HepG2 (cell line): ENCODE results near the gene PDE4D. TPM values are rescaled to one million over a fixed set of nuclear protein-coding genes. Genes with fewer than 3 reads are reported as not detected.

ENCODE experiments used
- ATAC-seq: fragments of 200-7000 bp; cut with Tn5 transposase; 3 replicates; pipeline ENCODE4 v1.9.1; 2020; ENCODE audit warnings: mild to moderate bottlenecking, moderate library complexity
- BruUV-seq: library from RNA; stranded (reverse); fragments of 400-500 nt; replicated peaks from 2 replicates; lab custom pipeline; 2021; lab: Mats Ljungman, UMichigan
- CTCF ChIA-PET: fragments of 300-600 bp; formaldehyde crosslinking; extraction: SDS; loops from one replicate; lab custom pipeline; 2021; ENCODE audit warnings: low total read pairs, inconsistent platforms, low intra/inter-chr PET ratio; lab: Yijun Ruan, JAX
- POLR2A ChIA-PET: fragments of 350-600 bp; sonication (Branson Sonifier 250); formaldehyde crosslinking; loops from one replicate; lab custom pipeline; 2020; ENCODE audit warnings: antibody characterized with exemption, inconsistent platforms; lab: Yijun Ruan, JAX
- DNase-seq: peaks from one replicate; pipeline ENCODE4 v3.0.0-alpha.2; 2015; ENCODE audit warnings: low spot score
- FAIRE-seq: peaks from 3 replicates; lab custom pipeline; 2011; peaks lifted over from hg19 to GRCh38; lab: Jason Lieb, UNC
- H2AFZ ChIP-seq: one replicate; pipeline ENCODE4 v1.6.1; 2011; ENCODE audit warnings: low read length, inconsistent platforms
- H3K27ac ChIP-seq: fragments of 300-600 bp; 3 replicates; pipeline ENCODE4 v1.8.0; 2011; ENCODE audit warnings: mixed run types, mild to moderate bottlenecking, mixed read lengths, low read length, inconsistent platforms; ENCODE audit not compliant: insufficient read depth; ENCODE audit errors: extremely low read length
- H3K27me3 ChIP-seq, 2 experiments: fragments of 200-600 bp in 1 of 2; 2 replicates in 1 of 2; 3 replicates in 1 of 2; pipeline versions ENCODE4 v1.6.0 to v1.8.0; 2011; ENCODE audit warnings: low read length in 2 of 2, mild to moderate bottlenecking in 2 of 2, moderate library complexity in 2 of 2, inconsistent platforms in 1 of 2; ENCODE audit not compliant: insufficient read depth in 2 of 2, control insufficient read depth in 1 of 2
- H3K36me3 ChIP-seq, 2 experiments: fragments of 200-600 bp in 1 of 2; replicated peaks in 1 of 2; 2 replicates in 1 of 2; 3 replicates in 1 of 2; pipeline versions ENCODE4 v1.5.1 to v1.8.0; 2011; ENCODE audit warnings: low read length in 2 of 2, inconsistent platforms in 1 of 2; ENCODE audit not compliant: insufficient read depth in 2 of 2, control insufficient read depth in 1 of 2
- H3K4me1 ChIP-seq: 2 replicates; pipeline ENCODE4 v1.5.1; 2012; ENCODE audit warnings: low read length, inconsistent platforms; ENCODE audit not compliant: insufficient read depth
- H3K4me2 ChIP-seq: 2 replicates; pipeline ENCODE4 v1.6.0; 2011; ENCODE audit warnings: low read depth, low read length, inconsistent platforms
- H3K4me3 ChIP-seq, 3 experiments: fragments of 200-600 bp in 1 of 3; sonication (generic), shearing (Covaris generic) in 1 of 3; replicated peaks in 1 of 3; 2 replicates each; pipeline ENCODE4 v1.5.1; 2011 to 2016; ENCODE audit warnings: low read length in 3 of 3, inconsistent platforms in 2 of 3, low read depth in 2 of 3, mild to moderate bottlenecking in 2 of 3, control low read depth in 1 of 3, mixed read lengths in 1 of 3; ENCODE audit not compliant: insufficient read depth in 1 of 3
- H3K79me2 ChIP-seq: one replicate; pipeline ENCODE4 v1.6.1; 2011; ENCODE audit warnings: low read length, inconsistent platforms; ENCODE audit not compliant: insufficient read depth
- H3K9ac ChIP-seq: 2 replicates; pipeline ENCODE4 v1.6.0; 2011; ENCODE audit warnings: mild to moderate bottlenecking, low read depth, low read length, inconsistent platforms; ENCODE audit not compliant: insufficient read depth
- H3K9me3 ChIP-seq: 2 replicates; pipeline ENCODE4 v1.5.1; 2012; ENCODE audit warnings: mild to moderate bottlenecking, low read length
- H4K20me1 ChIP-seq: 2 replicates; pipeline ENCODE4 v1.6.0; 2011; ENCODE audit warnings: inconsistent platforms, mild to moderate bottlenecking, low read length, moderate library complexity; ENCODE audit not compliant: insufficient read depth
- ATF7-NPFF ChIP-seq: sonication (generic); formaldehyde crosslinking; IDR thresholded peaks from 2 replicates; pipeline ENCODE4 v1.8.1; 2023; ENCODE audit warnings: mild to moderate bottlenecking, low read depth, missing genetic modification reagents, moderate library complexity
- FOSL1 ChIP-seq: sonication (generic); formaldehyde crosslinking; IDR thresholded peaks from 2 replicates; pipeline ENCODE4 v1.9.0; 2021; ENCODE audit warnings: missing genetic modification reagents, borderline replicate concordance
- FOXO1 ChIP-seq: sonication (generic); formaldehyde crosslinking; IDR thresholded peaks from 2 replicates; pipeline ENCODE4 v1.4.0; 2020; ENCODE audit warnings: missing genetic modification reagents
- HINFP ChIP-seq: sonication (generic); formaldehyde crosslinking; IDR thresholded peaks from 2 replicates; pipeline ENCODE4 v1.4.0; 2020; ENCODE audit warnings: low read depth, mild to moderate bottlenecking, missing genetic modification reagents
- MXD3 ChIP-seq: IDR thresholded peaks from 2 replicates; pipeline ENCODE4 v1.6.1; 2016; ENCODE audit warnings: mild to moderate bottlenecking, missing biosample characterization, missing genetic modification reagents
- PBX2 ChIP-seq: IDR thresholded peaks from 2 replicates; pipeline ENCODE4 v1.6.1; 2016; ENCODE audit warnings: control low read depth
- REL ChIP-seq: sonication (generic); formaldehyde crosslinking; conservative IDR thresholded peaks from 2 replicates; pipeline ENCODE4 v1.8.0; 2022; ENCODE audit warnings: mild to moderate bottlenecking, missing genetic modification reagents, moderate library complexity
- ZMYM3 ChIP-seq: sonication (generic); formaldehyde crosslinking; IDR thresholded peaks from 2 replicates; pipeline ENCODE4 v1.5.1; 2020; ENCODE audit warnings: mild to moderate bottlenecking, missing genetic modification reagents
- ZNF549 ChIP-seq: sonication (generic); formaldehyde crosslinking; IDR thresholded peaks from 2 replicates; pipeline ENCODE4 v1.5.0; 2020; ENCODE audit warnings: missing genetic modification reagents
- ZNF567 ChIP-seq: sonication (generic); formaldehyde crosslinking; IDR thresholded peaks from 2 replicates; pipeline ENCODE4 v1.8.1; 2023; ENCODE audit warnings: mild to moderate bottlenecking, missing genetic modification reagents, borderline replicate concordance
- ZNF720 ChIP-seq: sonication (generic); formaldehyde crosslinking; IDR thresholded peaks from 2 replicates; pipeline ENCODE4 v1.4.0; 2020; ENCODE audit warnings: missing genetic modification reagents
- WGBS: methylation state at CpG from one replicate; pipeline ENCODE4 v1.1.6; 2017; ENCODE audit warnings: low lambda C conversion rate; 5-methylcytosine and 5-hydroxymethylcytosine counted together
- in situ Hi-C: cut with HindIII; loops from 2 replicates; pipeline ENCODE4 v1.10.0; 2017; ENCODE audit warnings: low pct_unique_long_range_greater_than_20kb; ENCODE audit not compliant: extremely low pct_ligation_motif_present
- intact Hi-C: fragments of 100-400 bp; cut with micrococcal nuclease; formaldehyde crosslinking; loops from one replicate; pipeline ENCODE4 v1.10.0; 2022; ENCODE audit not compliant: unreplicated experiment
- polyA plus RNA-seq, 8 experiments: library from polyadenylated mRNA; depleted of rRNA in 3 of 8; stranded (reverse) in 7 of 8; unstranded in 1 of 8; fragments of >200 nt; fragmentation: Illumina TruSeq in 4 of 8; extraction: Trizol in 4 of 8; gene quantifications; 2 replicates each; pipeline versions ENCODE4 v1.2.1 to v1.2.3, GENCODE V29; 2011 to 2016; ENCODE audit warnings: low read depth in 4 of 8, missing spikeins in 1 of 8, mixed read lengths in 1 of 8; ENCODE audit not compliant: insufficient read depth in 1 of 8
- total RNA-seq, 5 experiments: library from RNA; depleted of rRNA; stranded (reverse); fragments of >200 nt; fragmentation: Illumina TruSeq; extraction: Trizol; gene quantifications; 2 replicates each; pipeline ENCODE4 v1.2.3, GENCODE V29; 2016; ENCODE audit warnings: low read depth in 1 of 5

Gene PDE4D
- total and polyA plus RNA-seq, 2 of the 13 experiments (the other 11 are each of a cell fraction or from before 2014, with no cell fraction given): 7.0 to 12.2 TPM

- no TSS peak for BruUV-seq
- no peaks in the 10 kb centered on the region for H4K20me1 ChIP-seq
- no peak overlapping the region for H3K4me3 ChIP-seq
- no peaks in the 10 kb centered on the region for H3K4me1 ChIP-seq
- H3K27ac ChIP-seq: no peak overlapping the region
- DNase-seq: no peak
- in situ Hi-C loops: no loop called here
- no peak overlapping the region for H3K9ac ChIP-seq
- TF ChIP-seq ZMYM3 (CRISPR knock-in tag): no peak
- TF ChIP-seq ZNF549 (CRISPR knock-in tag): no peak
- TF ChIP-seq, all 625 proteins: peak for 0
- Histone ChIP-seq H3K79me2 (no peaks in the 10 kb centered on the region), H3K9me3 (no peaks in the 10 kb centered on the region), H3K36me3 (no peaks in the 10 kb centered on the region), H2AFZ (no peak overlapping the region), H3K4me2 (no peak overlapping the region), H3K27me3 (no peaks in the 10 kb centered on the region)
- WGBS: 69% methylated on average over 5 of the region's 5 CpGs
- FAIRE-seq (no peak), ATAC-seq (no peak)
- intact Hi-C loops: no loop called here
- CTCF ChIA-PET: no interaction called here
- POLR2A ChIA-PET: no interaction called here
Observed at GRCh38 chr5:59275170-59275509, 618.4 kb downstream of the PDE4D start.

- Histone ChIP-seq H3K36me3 (no peaks in the 10 kb centered on the region), H3K4me2 (no peak overlapping the region), H3K9me3 (no peaks in the 10 kb centered on the region), H3K27me3 (no peaks in the 10 kb centered on the region), H3K79me2 (no peaks in the 10 kb centered on the region), H3K27ac (no peak overlapping the region), H3K4me1 (no peaks in the 10 kb centered on the region), H3K9ac (no peak overlapping the region), H2AFZ (no peak overlapping the region), H4K20me1 (no peaks in the 10 kb centered on the region), H3K4me3 (no peak overlapping the region)
- BruUV-seq: no TSS peak
- FAIRE-seq (no peak), DNase-seq (no peak), ATAC-seq (no peak)
- 60% methylated on average over 4 of the region's 4 CpGs for WGBS
- ChIA-PET CTCF (no interaction called here), POLR2A (no interaction called here)
- intact Hi-C loops (no loop called here), in situ Hi-C loops (no loop called here)
- no peak for TF ChIP-seq ZNF720 (CRISPR knock-in tag)
- TF ChIP-seq HINFP: no peak
- TF ChIP-seq ZNF567 (CRISPR knock-in tag): no peak
- TF ChIP-seq REL (CRISPR knock-in tag): no peak
- TF ChIP-seq PBX2 (CRISPR knock-in tag): no peak
- TF ChIP-seq FOXO1 (CRISPR knock-in tag): no peak
- no peak for TF ChIP-seq MXD3 (CRISPR knock-in tag)
- TF ChIP-seq ATF7-NPFF (CRISPR knock-in tag): no peak
- no peak for TF ChIP-seq FOSL1
Observed at GRCh38 chr5:59274106-59274636, 619.4 kb downstream of the PDE4D start.
